ENCODE results near the gene GRIK4. TPM values are rescaled to one million over a fixed set of nuclear protein-coding genes. Genes with fewer than 3 reads are reported as not detected.

The GRIK4 gene
- total RNA-seq, 1 experiment from 2014 or later: not detected

DNA sequence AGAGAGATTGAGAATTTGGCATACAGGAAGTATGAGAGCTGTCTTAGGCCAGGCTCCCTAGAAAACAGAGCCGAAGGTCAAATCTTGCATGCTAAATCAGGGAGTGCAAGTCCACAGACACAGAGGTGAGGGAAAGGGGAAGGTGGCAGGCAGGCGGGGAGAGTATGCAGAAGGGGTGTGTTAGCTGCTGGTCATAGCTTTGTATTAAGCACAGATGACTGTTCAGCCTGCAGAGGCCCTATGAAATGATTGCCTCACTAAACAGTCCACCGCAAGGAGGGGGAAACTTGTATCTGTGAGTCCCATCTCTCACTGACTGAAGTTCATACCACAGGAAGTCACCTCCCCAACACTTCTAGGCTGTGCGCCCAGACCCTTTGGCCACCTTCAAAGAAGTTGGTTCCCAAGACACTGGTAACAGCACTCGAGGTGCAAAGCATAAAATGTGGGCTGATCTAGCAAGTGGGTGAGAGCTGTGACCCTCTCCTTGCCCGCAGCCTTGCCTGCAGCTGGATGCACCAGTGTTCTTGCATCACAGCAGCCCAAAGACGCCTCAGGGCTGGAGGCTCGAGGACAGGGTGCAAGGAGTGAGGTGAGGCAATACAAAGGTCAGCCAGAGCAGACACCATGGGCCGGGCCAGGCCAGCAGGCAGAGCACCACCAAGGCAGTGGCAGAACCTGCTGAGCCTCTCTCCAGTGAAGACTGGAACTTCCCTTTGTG is 397.1 kb downstream of the GRIK4 start:
- DNase-seq (ENCODE audit: low spot score): peak; percentile 79

DNA sequence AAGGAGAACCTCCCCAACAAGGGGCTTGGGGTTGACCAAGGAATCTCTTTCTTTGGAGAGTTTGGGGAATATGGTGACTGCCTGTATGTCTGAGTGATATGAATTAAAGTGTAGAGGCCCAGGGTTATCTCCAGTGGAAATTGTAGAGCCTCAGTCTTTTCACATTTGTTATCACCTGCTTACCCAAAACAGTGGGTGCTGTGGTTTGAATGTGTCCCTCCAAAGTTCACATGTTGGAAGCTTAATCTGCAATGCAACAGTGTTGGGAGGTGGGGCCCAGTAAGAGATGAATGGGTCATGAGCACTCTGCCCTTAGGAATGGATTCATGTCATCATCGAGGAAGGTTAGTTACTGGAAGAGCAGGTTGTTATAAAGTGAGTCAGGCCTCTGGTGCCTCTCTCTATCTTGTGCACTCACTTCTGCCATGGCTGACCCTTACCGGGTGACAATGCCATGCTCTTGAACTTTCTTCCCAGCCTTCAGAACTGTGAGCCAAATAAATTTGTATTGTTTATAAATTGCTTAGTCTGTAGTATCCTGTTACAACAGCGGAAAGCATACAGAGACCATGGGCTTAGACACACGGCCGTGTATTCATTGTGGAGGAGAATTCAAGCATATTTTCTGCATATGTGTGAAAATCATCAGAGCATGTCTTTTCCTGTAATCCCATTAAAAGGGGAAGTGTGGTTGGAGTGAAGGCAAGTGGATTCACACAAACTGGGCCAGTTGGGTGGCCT is 398.3 kb downstream of the GRIK4 start:
- no peak for DNase-seq (ENCODE audit: low spot score)

DNA sequence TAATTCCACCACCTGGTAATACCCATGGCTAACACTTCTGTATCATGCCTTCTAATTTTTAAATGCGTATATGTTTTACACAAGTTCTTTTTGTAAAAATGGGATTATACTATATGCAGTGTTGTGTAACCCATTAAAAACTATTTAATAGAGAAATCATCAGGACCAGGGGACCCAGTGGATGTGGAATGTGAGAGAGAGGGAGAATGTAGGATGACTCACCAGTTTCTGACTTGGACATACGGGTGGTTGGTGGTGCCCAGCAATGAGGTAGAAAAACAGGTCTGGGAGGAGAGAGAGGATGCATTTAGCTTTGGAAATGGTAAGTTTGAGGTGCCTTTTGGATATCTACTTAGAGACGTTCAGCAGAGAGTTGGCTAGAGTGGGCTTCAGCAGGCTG is 400.4 kb downstream of the GRIK4 start:
- DNase-seq (ENCODE audit: low spot score): no peak

DNA sequence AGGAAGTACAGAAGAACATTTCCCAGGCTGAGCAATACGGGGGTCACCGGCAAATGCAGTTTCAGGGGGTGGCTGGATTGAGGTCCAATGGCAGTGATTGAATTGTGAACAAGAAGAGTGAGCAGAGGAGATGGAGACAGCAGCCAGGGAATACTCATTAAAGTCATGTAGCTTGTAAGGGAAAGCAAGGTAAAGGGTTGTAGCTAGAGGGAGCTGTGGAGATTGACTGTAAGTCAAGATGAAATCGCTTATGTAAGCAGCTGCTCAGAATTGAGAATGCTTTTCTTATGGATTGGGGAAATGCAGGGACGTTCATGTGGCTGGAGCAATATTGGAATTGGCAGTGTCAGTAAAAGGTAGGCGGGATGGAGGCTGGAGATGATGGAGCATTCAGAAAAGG is 401.0 kb downstream of the GRIK4 start:
- peak; percentile 60 for DNase-seq (ENCODE audit: low spot score)

DNA sequence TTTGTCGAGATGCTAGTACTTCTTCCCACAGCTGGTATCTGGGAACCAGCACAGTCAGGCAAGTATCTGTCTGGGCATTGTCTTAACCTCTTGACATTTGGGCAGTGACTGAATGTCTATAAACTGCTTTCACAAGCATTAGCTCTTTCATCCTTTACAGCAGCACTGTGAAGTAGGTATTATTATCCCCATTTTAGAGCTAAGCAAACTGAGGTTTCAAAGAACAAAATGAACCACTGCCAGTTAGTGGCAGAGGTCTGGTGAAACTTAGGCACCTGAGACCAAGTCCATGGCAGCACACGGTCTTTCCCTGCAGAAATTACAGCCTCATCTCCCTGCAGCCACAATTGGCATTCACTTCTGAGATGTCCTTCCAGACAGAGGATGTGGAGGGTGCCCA is 401.4 kb downstream of the GRIK4 start:
- no peak for DNase-seq (ENCODE audit: low spot score)

DNA sequence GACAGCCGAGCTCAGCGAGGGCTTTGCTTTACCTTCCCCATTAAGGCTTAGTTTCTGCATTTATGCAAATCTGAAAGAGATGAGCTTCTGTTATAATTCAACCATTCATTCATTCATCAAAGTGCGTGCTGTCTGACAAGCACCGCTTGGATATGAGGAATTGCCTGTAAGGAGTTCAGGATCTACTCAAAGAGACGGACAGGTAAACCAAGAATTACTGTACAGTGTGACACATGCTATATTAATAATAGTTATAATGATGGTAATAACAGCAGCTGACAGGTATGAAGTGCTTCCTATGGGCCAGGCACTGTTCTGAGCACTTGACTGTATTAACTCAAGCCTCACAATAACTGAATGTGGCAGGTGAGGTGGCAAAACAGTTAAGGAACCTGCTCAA is 402.5 kb downstream of the GRIK4 start:
- DNase-seq (ENCODE audit: low spot score): no peak

DNA sequence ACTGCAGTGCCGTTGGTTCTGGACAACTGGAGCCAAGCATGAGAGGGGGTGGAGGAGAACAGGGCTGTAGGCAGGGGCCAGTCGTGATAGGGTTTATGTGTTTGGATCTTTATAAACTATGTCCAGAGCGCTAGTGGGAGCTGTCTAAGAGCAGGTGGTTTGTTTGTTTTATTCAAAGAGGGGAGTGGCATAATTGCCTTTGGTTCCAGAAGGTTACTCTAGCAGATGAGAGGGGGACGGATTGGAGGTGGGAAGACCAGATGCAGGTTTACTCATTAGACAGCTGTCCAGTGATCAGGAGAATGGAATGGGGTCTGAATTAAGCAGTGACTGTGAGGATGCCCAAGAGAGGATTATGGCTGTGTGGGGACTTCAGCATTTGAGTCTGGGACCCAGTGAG is 403.1 kb downstream of the GRIK4 start:
- DNase-seq (ENCODE audit: low spot score): no peak

DNA sequence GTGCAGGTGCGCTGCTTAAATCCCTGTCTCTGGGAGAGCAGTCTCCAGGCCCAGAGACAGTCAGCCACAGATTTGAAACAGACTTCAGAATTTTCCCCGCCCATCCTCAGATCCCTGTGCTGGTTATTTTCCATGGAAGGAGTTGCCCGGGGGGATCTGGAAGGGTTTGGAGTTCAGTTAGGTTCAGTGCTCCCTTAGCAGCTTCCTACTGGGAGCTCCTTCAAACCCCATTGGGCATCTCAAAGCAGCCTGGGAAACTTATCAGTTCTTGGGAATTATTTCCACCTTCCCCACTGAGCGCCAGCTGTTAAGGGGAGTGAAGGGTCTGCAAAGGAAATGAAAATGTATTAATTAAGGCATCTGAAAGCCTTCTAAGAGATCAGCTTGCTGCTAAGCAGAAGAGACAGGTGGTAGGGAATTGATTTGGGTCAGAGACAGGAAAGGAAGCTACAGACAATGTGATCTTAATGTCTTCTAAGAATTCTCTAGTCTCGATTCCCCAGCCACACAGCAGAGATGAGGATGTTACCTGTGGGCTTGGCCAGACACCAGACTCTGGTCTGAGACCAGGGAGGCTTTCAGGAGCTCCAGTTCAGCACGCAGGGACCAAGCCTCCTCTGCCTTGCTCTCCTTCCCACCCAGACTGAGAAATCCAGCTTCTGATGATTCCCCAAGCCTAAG is 406.2 kb downstream of the GRIK4 start:
- DNase-seq (ENCODE audit: low spot score): no peak

DNA sequence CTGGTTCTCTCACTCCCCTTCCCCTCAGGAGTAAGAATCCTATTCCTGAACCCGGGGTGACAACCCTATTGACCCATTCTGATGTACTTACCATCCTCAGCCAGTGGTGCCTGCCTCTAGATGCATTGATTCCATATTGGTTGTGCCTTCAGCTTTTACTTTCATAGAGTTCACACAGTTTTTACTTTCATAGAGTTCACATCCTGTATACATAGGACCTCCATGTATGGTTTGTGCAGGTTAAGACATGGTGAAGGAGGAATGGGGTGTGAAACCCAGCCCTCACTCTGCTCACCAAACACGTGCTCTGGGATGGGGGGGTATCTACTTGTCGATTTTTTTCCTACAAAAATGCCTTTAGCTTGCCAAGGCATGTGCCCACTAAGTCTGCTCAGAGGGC is 406.7 kb downstream of the GRIK4 start:
- DNase-seq (ENCODE audit: low spot score): no peak

DNA sequence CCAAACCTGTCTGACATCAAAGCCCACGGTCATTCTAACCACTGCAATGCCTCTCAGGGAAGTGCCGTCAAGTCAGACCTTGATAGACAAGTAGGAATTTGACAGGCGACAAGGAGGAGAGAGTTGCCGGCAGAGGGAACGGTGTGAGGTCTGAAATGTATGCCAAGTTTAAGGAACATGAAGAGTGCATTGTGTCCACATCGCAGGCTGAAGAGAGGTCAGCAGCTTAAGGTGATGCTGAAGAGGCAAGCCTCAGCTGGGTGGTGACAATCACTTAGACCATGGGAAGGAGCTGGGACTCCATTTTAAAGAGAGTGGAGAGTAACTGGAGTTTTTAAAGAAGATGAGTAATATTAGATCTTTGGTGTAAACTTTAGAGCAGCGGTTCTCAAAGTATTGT is 407.5 kb downstream of the GRIK4 start:
- no peak for DNase-seq (ENCODE audit: low spot score)

DNA sequence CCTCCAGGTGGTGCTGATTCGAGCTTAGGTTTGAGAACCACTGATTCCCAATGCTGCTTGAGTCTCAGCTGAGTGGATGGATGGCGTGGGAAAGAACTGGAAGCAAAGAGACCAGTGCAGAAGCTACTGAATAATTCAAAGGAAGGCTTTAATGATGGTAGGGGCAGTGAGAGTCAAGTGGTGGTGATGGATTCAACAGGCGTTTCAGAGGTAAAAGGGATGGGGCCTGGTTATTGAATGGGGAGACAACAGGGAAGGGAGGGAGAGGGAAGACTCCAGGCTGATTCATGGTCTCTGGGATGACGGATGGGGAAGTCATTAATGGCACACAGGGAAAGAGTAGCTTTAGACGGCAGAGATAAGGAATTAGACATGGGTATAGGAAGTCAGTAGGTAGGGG is 408.0 kb downstream of the GRIK4 start:
- DNase-seq (ENCODE audit: low spot score): no peak

DNA sequence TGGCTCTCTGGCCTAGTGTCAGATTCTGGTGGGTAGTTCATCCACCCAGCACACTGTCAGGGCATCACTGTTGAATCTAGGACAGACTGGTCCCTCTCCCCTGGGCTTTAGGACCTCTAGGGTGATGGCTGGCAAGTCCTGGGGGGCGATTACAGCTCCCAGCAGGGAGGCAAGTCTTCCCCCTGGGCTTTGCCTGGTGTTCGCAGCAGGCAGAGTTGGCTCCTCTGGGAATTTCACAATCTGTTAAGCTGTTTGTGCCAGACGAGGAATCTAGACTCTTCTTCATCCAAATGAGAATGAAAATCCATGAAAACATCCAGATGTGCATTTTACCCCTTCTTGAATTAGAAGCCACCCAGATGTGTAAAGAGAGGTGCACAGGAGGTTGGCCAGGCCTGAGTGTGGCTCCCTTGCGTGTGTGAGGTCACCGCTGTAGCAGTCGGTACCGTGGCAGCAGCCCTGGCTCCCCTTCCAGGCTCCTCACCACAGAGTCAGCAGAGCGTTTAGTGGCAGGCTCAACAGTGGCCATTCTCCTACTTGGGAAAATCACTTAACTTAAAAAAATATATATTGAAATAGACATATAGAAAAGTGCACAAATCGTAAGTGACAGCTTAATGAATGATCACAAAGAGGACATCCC is 412.4 kb downstream of the GRIK4 start:
- DNase-seq (ENCODE audit: low spot score): no peak

DNA sequence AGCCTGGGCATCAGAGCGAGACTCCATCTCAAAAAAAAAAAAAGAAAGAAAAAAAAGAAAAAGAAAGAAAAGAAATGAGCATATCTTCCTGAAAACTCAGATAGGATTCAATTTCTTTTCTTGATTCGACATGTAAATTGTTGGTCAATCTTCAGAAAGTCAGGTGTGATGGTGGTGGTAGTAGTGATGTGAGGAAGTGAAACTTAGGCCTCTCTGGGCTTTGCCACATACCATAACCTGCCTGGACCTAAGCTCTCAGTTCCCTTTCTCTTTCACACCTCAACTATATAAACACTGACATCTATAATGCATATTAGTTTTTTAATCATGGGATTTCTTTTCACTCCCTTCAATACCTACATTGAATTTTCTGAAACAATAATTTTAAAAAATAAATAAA is 414.4 kb downstream of the GRIK4 start:
- DNase-seq (ENCODE audit: low spot score): no peak

DNA sequence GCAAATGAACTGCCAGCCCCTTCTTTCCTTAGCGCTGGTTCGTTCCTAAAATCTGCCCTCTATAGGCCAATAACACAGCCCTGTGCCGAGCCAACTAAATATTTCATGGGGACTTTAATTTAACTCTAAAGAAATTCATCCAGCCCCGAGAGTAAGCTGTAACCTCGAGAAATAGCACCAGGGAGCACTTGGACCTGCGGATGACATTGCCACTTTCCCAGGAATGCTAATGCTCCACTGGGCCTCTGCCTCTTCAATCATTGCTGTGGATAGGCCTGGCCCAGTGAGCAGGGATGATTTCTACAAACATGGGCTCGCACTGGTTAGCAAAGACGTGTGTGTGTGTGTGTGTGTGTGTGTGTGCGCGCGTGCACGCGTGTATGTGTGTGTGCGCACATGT is 417.1 kb downstream of the GRIK4 start:
- no peak for DNase-seq (ENCODE audit: low spot score)

DNA sequence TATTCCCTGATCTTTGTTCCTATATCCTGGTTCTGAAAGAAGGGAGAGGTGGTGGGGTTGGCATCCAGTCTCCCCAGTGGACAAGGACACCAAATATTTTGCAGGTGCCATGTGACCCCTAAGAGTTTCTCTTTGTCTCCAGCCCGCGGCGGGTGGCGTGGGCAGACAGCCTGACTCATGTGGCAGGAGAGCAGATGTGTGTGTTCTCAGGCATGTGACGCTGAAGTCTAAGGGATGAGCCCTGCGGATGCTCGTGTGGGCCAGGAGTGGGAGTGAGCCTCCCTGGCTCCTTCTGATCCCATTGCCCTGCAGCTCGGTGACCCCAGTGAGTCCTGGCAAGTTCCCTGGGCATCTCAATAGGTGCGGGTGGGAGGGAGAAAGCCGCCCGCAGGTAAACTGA is 417.5 kb downstream of the GRIK4 start:
- DNase-seq (ENCODE audit: low spot score): no peak

DNA sequence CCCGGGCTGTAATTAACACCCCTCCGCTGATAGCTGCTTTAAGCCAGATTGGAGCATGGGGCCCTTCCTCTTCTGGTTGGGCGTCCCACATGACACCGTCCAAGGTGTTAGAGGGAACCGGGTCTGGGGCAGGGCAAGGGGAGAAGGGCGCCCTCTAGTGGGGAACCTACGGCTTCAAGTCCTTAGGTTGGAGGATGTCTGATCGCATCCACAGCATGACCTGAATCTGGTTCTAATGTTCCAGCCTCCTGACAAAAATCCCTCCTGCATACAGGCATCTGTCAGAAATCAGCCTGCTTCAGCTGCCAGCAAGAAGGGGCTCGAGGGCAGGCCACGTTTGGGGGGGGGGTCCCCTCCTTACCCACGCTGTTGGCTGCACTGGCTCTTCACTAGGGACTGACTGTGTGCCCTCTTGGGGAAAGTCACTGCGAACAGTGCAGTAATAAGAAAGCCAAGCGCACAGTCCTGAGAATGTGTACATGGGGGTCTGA is 418.2 kb downstream of the GRIK4 start:
- DNase-seq (ENCODE audit: low spot score): peak; percentile 70

DNA sequence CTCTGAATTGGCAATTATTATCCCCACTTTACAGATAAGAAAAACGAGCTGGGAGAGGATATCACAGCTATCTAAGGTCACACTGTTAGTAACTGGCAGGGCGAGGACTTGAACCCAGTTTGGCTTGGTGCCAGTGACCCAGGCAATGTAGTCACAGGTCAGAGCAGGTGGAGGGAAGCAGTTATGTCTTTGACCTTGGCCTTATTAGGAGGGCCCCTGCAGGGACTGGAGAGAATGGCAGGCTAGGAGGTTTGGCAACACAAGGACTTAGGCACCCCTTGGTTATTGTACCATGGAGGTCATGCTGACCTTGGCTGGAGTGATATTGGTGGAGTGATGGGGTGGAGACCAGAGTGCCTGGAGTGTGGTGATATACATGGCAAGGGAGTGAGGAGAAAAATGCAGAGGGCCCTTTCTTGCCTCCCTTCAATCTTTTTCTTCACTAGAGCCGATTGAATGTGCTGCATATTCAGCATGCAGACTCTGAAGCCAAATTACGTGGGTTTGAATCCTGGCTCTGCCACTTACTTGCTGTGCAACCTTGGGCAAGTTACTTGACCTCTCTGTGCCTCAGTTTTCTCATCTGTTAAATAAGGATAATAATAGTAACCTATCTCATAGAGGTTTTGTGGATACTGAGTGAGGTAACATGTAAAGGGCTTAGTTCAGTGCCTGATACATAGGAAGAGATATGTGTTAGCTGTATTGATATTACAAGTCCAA is 419.7 kb downstream of the GRIK4 start:
- DNase-seq (ENCODE audit: low spot score): no peak

DNA sequence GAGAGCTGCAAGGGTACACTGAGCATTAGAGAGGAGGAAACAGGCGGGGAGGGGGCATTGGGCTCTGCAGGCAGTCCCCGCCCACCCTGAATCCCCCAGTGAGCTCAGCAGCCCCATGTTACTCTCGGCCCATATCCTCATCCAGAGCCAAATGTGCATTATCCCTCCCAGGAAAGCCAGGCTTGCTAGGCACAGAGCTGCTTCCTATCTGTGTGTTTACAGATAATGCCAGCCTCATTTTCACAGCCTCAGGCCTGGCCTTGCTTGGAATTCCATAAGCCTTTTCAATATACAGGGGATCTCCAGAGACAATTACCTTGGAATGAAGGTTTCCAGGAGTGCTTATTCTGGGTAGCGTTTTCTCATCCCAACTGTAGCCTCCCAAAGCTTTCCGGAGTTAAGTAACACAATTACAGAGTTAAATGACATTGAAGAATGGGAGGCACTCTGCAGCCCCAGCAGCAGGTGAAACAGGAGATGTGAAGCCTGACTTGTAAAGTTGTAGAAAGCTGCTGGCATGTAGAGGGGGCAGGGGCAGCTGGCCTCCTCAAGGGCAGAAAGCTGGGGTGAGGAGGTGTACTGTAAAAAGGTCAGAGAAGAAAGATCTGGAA is 420.9 kb downstream of the GRIK4 start:
- no peak for DNase-seq (ENCODE audit: low spot score)

DNA sequence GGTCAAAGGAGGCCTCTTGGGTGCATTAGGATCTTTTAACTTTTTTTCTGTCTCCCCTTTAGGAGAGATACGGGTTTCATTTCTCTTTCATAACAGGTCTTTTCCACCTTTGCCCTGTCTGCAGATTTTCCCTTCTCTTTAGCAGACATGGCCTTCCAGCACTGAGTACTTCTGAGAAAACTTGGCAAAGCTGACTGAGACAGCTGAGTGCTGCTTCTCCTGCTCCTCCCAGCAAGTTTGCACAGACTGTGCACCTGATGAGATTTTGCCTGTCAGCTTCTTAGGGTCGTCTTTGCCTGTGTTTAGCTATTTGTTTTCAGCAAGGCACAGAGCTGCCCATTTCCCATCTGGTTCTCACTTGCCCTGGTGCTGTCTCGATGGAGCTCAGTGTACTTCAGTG is 424.8 kb downstream of the GRIK4 start:
- DNase-seq (ENCODE audit: low spot score): no peak

DNA sequence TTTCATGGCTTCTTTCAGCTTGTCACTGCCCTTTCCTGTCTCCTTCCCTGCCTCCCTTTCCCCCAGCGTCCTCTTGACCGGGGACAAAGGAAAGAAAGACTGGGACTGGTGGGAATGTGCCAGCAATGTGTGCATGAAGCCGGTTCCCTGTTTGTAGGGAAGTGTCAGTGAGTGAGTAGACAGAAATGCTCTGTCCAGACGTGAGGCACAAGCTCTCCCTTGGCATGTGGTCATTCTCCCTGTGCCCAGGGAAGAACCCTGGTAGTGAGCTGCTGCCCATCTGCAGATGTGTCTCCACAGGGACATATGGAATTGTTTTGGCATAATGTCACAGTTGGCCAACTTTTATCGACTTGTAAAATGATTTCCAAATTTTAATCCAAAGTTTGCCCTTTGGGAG is 426.0 kb downstream of the GRIK4 start:
- no peak for DNase-seq (ENCODE audit: low spot score)

DNA sequence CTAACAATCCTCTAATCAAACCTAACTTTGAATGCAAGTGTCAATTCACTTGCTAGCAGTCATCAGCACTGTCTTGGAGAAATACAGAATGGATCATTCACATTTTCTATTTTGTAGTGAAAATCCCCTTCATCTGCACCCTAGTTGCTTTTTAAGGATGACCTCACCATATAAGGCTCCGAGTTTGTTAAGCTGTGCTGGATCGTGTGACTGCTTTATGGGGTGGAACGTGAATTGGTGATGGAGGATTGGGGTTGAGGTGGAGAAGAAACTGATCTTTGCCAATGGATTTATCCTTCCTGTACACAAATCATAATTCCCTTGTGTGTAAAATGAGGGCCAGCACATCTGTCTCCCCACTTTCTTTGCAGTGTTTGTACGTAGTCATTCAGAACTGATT is 426.7 kb downstream of the GRIK4 start:
- no peak for DNase-seq (ENCODE audit: low spot score)
